ENCODE results near the gene OXT. TPM values are rescaled to one million over a fixed set of nuclear protein-coding genes. Genes with fewer than 3 reads are reported as not detected.
A peak's percentile ranks its signal among the peaks of the same experiment; 100 is the strongest.
"Not testable (repeated sequence)": the region's sequence is repeated elsewhere in the genome, so short reads cannot be mapped to it uniquely, and the experiment has no call there.

OXT gene
- total RNA-seq, 2 donors from 2014 or later, result 0.65 to 0.92 TPM

GRCh38 chr20:3105256-3106137 lies 34.1 kb downstream of the OXT start:
- intact Hi-C loops (cut with DNase I), result no loop called here
- DNase-seq (no peak), ATAC-seq (no peak)

DNA sequence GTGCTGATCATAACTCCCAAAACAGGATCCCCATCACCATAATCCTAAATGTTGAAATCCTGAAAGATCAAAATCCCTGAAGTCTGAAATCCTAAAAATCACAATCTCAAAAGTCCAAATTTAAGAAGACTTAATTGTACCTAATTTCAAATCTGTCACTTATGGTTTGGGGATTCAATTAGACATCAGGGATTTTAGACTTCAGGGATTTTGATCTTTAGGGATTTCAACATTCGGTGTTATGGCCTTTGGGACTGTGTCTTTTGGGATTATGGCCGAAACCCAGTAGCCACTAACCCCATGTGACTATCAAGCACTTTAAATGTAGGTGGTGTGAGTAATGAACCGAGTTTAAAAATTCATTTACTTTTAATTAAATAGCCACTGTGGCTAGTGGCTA lies 34.8 kb downstream of the OXT start:
- intact Hi-C loops (cut with DNase I), result no loop called here

GRCh38 chr20:3106658-3107463 lies 35.4 kb downstream of the OXT start:
- DNase-seq (no peak), ATAC-seq (peak in 1 of 2 donors; percentile 28)
- intact Hi-C loops (cut with DNase I), result no loop called here

More for the DNA sequence above, 34.8 kb downstream of the OXT start:
- no peak for DNase-seq
- ATAC-seq, result no peak

DNA sequence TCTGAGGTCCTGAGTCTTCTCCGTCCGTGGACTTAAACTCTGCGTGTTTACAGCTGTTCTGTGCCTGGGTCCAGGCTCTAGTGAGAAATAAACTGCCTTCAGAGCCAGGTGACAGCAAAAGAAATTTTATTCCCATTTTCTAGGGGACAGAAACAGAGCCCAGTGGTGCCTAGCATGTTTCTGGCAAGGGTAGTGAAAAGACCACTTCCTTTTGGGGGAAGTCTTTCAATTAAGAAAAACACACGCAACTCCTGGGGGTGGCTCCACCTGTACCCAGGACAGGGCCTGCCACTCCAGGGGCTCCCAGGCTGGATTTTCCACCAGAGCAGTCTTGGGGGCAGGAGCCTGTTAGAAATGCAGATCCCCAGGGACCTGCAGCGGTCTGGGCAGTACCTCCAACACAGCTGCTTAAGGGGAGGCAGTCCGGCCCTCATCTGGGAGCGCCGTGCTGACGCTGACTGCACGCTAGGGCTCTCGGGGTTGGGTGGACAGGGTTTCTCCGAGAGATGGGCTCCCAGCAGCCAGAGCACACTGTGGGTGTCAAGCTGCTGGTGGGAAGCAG lies 36.1 kb downstream of the OXT start:
- DNase-seq, result no peak
- intact Hi-C loops (cut with DNase I), result no loop called here

DNA sequence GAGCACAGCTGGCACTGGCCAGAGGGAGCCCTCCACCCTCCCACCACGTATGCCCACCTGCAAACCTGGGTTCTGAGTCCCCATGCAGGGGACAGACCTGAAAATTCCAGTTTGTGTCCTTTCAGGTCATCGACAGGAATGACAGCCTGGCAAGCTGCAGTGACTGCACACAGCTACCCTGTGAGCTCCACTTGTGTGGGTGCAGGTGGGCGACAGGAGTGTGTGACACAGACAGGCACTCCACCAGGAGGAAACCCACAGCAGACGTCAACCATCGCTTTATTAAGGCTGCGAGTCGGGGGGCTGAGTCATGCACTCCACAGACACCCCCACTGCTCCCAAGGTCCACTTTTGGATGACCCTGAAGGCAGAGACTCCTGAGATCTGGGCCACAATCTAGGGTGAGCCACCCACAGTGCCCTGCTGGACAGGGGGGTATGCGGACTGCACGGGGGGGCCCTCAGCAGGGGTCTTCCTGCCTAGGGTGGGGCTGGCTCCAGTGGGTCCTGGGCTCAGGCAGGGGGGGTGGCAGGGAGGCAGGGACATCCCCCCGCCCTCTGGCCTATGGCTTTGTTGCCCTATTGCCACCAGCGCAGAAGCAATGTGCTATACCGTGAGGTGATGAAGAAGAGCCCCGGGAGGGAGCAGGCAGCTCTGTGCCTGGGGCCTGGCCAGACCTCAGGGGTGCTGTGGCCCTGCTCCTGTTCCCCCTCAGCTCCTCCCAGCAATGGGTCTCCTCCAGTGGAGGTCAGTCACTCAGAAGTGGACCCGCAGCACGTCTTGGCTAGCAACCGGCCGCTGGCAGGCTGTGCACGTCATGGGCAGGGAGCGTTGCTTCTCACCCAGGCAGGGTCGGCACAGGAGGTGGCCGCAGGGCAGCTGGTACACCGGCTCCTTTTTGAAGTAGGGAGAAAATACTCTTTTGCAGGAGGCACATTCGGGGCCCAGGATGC lies 38.2 kb downstream of the OXT start:
- DNase-seq (no peak), ATAC-seq (no peak)
- intact Hi-C loops (cut with DNase I), result no loop called here

More for the DNA sequence above, 36.1 kb downstream of the OXT start:
- no peak for ATAC-seq

DNA sequence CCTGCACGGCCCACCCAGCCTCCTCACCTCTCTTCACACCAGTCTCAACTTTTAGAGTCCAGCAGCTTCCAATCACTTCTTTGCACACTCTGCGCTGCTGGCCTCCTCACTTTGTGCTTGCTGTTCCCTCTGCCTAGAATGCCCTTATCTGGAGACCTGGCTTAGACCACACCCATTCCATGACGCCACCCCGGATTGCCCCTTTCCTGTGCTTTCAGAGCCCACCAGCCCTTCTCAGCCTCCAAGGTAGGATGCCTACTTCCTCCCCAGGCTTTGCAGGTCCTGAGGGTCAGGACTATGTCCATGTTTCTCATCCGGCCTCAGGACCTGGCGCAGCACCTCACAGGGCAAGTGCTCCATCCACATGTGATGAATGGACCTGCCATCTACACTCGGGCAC lies 40.1 kb downstream of the OXT start:
- intact Hi-C loops (cut with DNase I), result no loop called here
- ATAC-seq, result no peak
- DNase-seq, result no peak

DNA sequence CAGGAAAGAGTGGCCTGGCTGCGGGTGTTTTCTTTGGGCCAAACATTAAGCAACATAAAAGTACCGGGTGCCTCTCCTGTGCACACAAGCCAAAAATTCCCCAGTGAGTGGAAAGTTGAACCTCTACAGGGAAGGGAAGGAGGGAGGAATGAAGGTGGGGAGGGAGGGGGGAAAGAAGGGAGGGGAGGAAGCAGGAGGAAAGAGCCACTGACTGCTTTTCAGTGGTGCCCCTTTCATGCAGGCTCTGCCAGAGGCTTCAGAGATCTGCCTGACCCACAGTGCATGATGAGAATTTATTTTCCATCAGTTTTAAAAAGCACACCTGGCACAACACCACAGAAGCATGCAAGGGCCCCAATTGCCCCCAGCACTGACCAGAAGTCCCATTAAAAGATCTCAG lies 40.6 kb downstream of the OXT start:
- DNase-seq (no peak), ATAC-seq (no peak)
- intact Hi-C loops (cut with DNase I), result no loop called here

- intact Hi-C loops (cut with DNase I), result loop anchor here in 1 of 2 donors (2.0 kb wide), 1 partner anchor 59 kb away; no protein-coding TSS in a partner anchor
- ATAC-seq (peak; percentile 37 to 39), DNase-seq (peak; percentile 43)
These were observed 44.0 kb downstream of the OXT start for GRCh38 chr20:3115190-3116107.

- DNase-seq, result no peak
- intact Hi-C loops (cut with DNase I), result no loop called here
- no peak for ATAC-seq
These were observed 44.9 kb downstream of the OXT start for GRCh38 chr20:3116341-3116740.

DNA sequence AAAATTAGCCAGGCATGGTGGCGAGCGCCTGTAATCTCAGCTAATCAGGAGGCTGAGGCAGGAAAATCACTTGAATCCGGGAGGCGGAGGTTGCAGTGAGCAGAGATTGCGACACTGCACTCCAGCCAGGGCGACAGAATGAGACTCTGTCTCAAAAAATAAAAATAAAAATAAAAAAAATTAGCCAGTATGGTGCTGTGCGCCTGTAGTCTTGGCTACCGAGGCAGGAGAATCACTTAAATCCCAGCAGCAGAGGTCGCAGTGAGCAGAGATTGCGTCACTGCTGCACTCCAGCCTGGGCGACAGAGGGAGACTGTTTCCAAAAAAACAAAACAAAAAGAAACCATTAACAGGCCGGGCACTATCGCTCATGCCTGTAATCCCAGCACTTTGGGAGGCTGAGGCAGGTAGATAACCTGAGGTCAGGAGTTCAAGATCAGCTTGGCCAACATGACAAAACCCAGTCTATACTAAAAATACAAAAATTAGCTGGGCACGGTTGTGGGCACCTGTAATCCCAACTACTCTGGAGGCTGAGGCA lies 46.5 kb downstream of the OXT start:
- ATAC-seq, result peak; percentile 81 to 85
- intact Hi-C loops (cut with DNase I), result not testable (repeated sequence)
- peak; percentile 74 for DNase-seq

GRCh38 chr20:3119044-3119443 lies 47.6 kb downstream of the OXT start:
- no peak for DNase-seq
- intact Hi-C loops (cut with DNase I), result no loop called here
- ATAC-seq, result no peak

DNA sequence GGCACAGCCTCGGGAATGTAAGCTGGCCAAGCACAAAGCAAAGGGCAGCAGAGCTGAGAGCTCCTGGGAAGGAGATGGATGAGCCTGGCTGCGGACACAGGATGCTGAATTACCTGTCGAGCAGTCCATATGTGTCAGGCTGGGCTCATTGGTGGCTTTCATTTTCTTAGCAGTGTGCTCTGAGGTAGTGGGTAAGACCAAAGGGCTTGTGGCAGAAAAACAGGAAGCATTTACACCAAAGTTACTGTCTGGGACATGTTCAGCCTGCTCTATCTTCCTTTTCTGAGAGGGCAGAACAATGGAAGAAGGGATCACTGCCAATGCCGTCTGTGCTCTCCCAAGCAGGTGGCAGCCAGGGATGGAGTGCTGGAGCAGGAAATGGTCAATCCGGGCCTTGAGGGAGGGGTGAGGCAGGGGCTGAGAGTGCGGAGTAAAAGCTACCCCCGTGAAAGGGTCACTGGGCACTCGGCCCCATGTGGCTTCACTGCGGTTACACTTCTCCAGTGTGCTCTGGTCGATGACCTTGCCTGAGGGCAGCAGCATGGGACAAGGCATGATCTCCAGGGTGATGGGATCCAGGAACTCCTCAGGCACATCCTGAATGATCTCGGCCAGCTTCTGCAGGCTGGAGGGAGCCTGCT lies 50.0 kb downstream of the OXT start:
- ATAC-seq (no peak), DNase-seq (no peak)
- intact Hi-C loops (cut with DNase I), result no loop called here

Other genes with a start within 250 kb of the OXT start
- gene PCED1A, start 231.0 kb upstream of the OXT start, total RNA-seq, result 10 to 100 TPM; 13.0 to 18.0 TPM
- gene VPS16, start 230.9 kb upstream of the OXT start, total RNA-seq, result 10 to 100 TPM; 22.1 to 24.4 TPM
- 10 to 100 TPM; 35.4 to 38.6 TPM for gene PTPRA, start 198.1 kb upstream of the OXT start, total RNA-seq
- gene GNRH2, start 28.0 kb upstream of the OXT start, total RNA-seq, result not detected
- gene MRPS26, start 25.6 kb upstream of the OXT start, total RNA-seq, result 10 to 100 TPM; 42.7 to 42.8 TPM
- not detected for gene AVP, start 13.1 kb downstream of the OXT start, total RNA-seq
- 10 to 100 TPM; 18.2 to 22.5 TPM for gene FASTKD5, start 88.2 kb downstream of the OXT start, total RNA-seq
- 1 to 10 TPM; 3.2 to 4.0 TPM for gene UBOX5, start 88.2 kb downstream of the OXT start, total RNA-seq
- 10 to 100 TPM; 12.0 to 13.2 TPM for gene LZTS3, start 101.9 kb downstream of the OXT start, total RNA-seq
- 10 to 100 TPM; 39.3 to 44.8 TPM for gene DDRGK1, start 133.1 kb downstream of the OXT start, total RNA-seq
- gene ITPA, start 137.9 kb downstream of the OXT start, total RNA-seq, result 10 to 100 TPM; 18.7 to 25.7 TPM
- under 1 TPM; 0.52 to 0.68 TPM for gene SLC4A11, start 167.6 kb downstream of the OXT start, total RNA-seq